HG02981 (cell line): ENCODE data around the gene CC2D2A.

Source experiments
- ATAC-seq: cut with Tn5 transposase; IDR thresholded peaks from one replicate; pipeline ENCODE4 v1.9.1; 2021; ENCODE audit warnings: mild to moderate bottlenecking, moderate library complexity; ENCODE audit not compliant: unreplicated experiment

The CC2D2A gene

GRCh38 chr4:15459706-15460105, 10.0 kb upstream of the CC2D2A start:
- no peak for ATAC-seq

DNA sequence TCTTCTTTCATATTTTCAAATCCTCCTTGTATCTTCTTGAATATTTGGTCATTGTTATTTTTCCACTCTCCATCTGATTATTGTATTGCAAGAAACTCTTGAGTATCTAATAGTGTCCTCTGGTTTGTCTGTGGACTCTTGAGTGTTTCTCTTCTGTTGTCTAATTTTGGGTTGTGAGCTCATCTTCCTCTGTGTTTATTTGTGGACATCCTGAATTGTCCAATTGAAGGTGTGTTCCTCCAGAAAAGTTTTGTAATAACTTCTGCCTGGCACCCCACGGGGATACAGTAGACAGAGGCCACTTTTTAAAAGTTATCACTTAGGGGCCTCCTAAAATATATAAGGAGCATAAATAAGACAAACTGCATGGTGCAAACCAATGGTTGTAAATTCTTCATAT, 3.1 kb upstream of the CC2D2A start:
- ATAC-seq = no peak

- no peak for ATAC-seq
Measured at GRCh38 chr4:15470128-15470475, 420 bp downstream of the CC2D2A start.

DNA sequence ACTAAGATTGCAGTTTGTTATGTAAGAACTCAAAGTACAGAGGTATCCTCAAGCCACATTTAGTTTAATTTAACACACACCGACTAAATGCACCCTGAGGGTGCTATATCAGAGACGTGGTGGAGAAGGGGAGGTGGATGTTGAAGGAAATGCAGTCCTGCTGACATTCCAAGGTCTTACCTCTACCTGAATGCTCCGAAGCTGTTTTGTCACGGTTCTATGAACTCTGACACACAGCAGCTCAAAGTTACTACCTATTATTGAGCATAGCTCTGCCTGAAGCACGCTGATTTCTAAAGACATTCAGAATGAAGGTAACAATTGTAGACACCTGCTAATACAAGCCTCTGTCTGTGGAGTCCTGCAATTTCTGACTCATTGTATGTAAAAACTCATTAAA, 6.7 kb downstream of the CC2D2A start:
- no peak for ATAC-seq

- ATAC-seq = no peak
Measured at GRCh38 chr4:15478724-15479088, 9.0 kb downstream of the CC2D2A start.

DNA sequence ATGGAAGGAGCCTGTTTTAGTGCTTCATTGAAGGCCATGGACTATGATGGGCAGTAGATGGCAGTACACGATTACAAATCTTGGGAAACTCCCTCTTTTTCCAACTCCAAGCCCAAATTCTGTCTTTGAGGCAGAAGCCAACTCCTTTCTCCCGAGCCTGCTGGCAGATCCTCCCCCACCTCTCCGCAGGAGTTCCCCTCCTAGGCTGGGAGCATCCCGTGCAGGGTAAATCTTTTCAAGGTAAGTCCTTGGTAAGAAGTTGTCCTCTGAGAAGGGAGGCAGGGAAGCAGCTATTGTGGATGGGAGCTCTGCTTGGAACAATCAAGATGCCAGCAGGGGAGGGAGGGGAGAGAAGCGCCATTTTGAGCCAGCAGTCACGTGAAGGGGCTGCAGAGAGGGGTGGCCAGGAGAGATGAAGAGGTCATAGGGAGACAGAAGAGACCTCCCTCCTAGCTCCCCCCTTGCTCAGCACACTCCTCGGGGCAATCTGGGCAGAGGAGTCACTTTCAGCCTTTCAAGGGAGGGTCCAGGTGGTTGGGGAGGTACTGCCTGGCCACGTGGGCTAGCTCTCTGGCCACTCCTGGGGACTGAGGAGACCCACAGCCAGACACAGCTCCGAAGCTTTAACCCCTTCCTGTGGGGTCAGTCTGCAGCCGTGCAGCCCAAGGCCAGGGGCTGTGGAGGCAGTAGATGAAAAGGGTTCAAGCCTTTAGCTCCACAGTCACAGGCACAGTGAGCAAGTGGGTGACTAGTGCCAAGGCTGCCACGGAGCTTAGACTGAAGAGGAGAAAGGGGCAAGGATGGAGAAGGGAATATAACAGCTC, 9.6 kb downstream of the CC2D2A start:
- ATAC-seq = no peak

- ATAC-seq = no peak
Measured at GRCh38 chr4:15479913-15480185, 10.2 kb downstream of the CC2D2A start.

DNA sequence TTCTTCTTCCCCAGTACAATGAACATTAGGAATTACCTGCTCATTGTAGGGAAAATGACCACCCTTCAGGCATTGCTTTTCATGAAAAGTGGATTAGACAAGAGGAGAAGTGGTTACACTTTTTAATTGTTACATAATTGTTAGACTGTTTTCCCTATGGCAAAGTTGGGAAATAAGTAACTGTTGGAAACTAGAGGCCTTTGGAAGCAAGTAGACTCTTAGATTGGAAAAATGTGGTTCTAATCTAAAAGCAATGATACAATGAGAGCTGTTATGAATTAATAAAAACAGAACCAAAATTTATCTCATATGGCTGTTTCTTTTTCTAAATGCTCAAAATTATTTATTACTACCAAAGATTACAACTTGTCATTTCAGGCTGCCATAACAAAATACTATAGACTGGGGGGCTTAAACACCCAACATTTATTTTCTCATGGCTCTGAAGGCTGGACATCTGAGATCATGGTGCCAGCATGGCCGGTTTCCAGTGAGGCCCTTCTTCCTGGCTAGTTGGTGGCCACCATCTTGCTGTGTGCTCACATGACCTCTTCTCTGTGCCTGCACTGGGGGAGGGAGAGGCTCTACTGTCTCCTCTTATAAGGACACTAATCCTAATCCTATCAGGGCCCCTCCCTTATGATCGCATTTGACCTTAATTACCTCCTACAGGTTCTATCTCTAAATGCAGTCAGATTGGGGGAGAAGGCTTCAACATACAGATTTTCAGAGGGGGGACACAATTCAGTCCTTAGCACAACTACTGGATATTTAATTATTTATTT, 12.5 kb downstream of the CC2D2A start:
- ATAC-seq = no peak

- ATAC-seq = no peak
Measured at GRCh38 chr4:15482842-15483241, 13.2 kb downstream of the CC2D2A start.

- ATAC-seq = no peak
Measured at GRCh38 chr4:15488136-15488535, 18.5 kb downstream of the CC2D2A start.

GRCh38 chr4:15488658-15489470, 19.2 kb downstream of the CC2D2A start:
- no peak for ATAC-seq

DNA sequence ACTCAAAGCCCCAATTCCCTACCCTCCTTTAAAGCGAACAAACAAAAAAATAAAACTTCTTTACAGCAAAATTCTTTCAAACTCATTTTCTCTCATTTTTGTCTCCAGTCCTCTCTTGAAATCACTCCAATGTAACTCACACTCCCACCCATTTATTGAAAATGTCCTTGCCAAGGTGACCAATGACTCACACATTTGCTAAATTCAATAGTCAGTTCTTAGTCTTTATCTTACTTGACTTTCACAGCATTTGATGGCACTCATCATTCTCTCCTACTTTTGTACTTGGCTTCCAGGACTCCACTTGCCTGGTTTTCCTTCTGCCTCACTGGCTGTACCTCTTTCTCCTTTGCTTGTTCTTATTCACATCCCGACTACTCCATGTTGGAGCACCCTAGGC, 19.9 kb downstream of the CC2D2A start:
- no peak for ATAC-seq

DNA sequence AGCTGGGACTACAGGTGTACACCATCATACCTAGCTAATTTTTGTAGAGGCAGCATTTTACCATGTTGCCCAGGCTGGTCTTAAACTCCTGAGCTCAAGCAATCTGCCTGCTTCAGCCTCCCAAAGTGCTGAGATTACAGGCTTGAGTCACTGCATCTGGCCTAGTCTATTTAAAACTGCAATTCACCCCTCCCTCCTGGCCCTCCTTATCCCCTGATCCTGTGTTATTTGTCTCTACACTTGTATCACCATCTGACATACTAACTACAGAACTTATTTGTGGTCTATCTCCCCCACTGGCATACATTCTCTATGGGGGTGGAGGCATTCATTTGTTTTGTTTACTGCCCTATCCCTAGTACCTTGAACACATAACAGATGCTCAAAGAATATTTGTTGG, 23.7 kb downstream of the CC2D2A start:
- ATAC-seq = no peak

- ATAC-seq = no peak
Measured at GRCh38 chr4:15495621-15496020, 25.9 kb downstream of the CC2D2A start.

DNA sequence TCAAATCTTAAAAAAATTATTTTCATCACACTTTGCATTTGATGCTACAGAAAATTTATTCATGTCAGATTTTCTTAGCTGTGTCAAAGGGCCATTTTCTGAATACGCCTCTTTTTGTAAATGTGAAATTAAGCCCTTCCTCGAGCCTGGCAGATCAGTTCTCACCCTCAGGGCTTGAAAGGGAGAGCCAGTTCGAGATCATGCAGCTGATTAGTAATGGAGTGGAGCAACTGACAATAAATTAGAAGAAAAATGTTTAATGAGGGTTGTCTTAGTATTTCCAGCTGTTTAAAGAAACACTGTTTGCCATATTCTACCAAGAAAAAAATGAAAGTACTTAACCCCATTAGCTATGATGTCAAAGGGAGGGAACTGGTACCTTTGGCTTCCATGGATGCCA, 28.7 kb downstream of the CC2D2A start:
- no peak for ATAC-seq

DNA sequence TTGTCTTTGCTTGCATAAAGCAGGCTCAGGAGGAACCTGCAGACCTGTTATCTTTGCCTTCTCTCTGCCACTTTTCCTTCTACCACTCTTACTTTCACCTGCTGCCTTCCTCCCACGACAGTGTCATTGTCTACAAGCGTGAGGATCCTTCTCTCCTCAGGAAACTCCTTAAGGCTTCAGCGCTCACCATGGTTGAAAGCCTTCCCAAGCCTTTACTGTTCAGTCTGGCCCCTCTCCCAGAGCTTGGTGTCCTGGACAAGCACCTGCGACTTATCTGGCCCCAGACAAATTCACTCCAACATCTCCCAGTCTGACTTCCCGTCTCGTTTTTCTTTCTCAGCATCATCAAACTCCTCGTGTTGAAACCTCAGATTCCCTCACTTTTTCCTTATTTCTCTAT, 31.0 kb downstream of the CC2D2A start:
- ATAC-seq = no peak

GRCh38 chr4:15501941-15502340, 32.3 kb downstream of the CC2D2A start:
- ATAC-seq = no peak

GRCh38 chr4:15502384-15502783, 32.7 kb downstream of the CC2D2A start:
- ATAC-seq = no peak

- ATAC-seq = no peak
Measured at GRCh38 chr4:15504041-15504440, 34.4 kb downstream of the CC2D2A start.

- no peak for ATAC-seq
Measured at GRCh38 chr4:15506464-15506863, 36.8 kb downstream of the CC2D2A start.

DNA sequence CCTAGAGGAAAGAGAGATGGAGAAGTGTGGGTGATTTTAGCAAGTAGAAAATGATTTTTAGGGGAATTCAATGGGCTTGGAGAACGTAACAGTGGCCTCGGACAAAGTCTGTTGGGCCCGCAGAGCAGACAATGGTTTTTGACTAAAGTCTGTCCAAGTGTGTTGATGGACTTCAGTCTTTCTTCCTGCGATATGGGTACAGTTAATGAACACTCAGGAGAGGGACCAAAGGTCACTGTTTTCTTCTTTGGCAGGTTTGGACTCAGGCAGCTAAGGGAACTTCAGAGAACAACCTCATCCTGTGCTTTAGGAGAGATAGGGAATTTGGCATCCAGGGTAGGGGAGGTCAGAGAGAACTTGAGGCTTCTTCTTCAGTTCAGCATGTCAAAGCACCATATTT, 38.0 kb downstream of the CC2D2A start:
- ATAC-seq = no peak

DNA sequence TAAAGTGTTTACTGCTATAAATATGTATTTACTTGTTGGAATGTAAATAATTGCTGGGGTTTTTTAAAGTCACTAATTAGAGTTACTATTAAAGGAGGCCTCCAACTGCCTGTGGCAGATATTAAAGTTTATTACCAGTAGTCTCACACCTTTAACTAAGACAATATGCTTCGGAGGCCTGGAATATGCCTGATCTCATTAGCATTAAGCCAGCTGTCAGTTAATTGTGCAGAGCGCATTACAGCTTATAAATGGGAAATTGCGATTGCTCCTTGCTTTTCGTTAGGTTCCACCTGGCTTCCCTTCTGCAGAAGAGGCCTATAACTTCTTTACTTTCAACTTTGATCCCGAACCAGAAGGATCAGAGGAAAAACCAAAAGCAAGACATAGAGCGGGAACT, 41.3 kb downstream of the CC2D2A start:
- ATAC-seq = no peak
